ENCODE data around the gene MTHFD2L. TPM values are rescaled to one million over a fixed set of nuclear protein-coding genes. Genes with fewer than 3 reads are reported as not detected.
A peak's percentile ranks its signal among the peaks of the same experiment; 100 is the strongest.

MTHFD2L gene
- total and polyA plus RNA-seq, 9 of the 15 experiments (the other 6 are each of a cell fraction or from before 2014, with no cell fraction given) = 10.0 to 39.0 (median 26.0) TPM

DNA sequence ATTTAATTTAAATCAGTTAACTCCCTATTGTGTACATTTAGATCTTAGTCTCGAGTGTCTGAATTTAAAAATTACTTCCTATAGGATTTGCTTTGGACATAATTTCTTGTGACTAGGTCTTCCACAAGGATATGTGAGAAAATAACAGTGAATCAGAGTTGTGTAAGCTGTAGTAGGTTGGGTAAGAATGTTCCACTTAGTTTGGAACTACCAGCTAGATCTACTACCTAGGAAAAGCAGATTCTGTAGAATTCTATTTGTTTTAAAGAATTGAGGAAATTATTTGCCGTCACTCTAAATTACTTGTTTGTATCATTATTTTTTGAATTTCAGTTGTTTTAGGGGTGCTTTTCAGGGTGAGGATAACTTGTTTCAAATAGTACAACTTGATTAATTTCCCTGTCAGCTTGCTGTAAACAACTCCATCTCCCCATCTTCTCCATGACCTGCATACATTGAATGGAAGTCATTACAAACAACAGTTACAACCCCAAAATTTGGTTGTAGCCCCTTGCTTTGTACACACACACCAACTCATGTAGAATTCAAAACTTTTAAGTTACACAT is 1.3 kb downstream of the MTHFD2L start:
- peak overlapping the region; percentile 70 for H3K4me3 ChIP-seq
- no peak overlapping the region for H2AFZ ChIP-seq (ENCODE audit: low read depth, low read length)
- ATAC-seq (no peak), DNase-seq (ENCODE audit: extremely low read depth in 1 of 4, low spot score in 3 of 4) (no peak), FAIRE-seq (no peak)
- H3K9me1 ChIP-seq (ENCODE audit: control insufficient read depth, insufficient read depth, low read length) = no peaks in the 10 kb centered on the region
- no peaks in the 10 kb centered on the region for H3K27me3 ChIP-seq (ENCODE audit: control insufficient read depth in 2 of 2, insufficient read depth in 2 of 2, low read length in 2 of 2)
- POLR2A ChIA-PET = interaction anchor here (1.4 to 1.6 kb wide), 3 partner anchors 8 to 14 kb away, joined by 3 to 4 read pairs (median 4); no protein-coding TSS in a partner anchor
- CTCF ChIA-PET (ENCODE audit: low intra/inter-chr PET ratio) = no interaction called here
- no TSS peak for BruUV-seq (replicated peaks)
- H3K9me3 ChIP-seq (replicated peaks; ENCODE audit: control insufficient read depth, insufficient read depth, low read depth, low read length) = no peaks in the 10 kb centered on the region
- intact Hi-C loops (cut with micrococcal nuclease) = no loop called here
- peak overlapping the region; percentile 97 for H3K27ac ChIP-seq (ENCODE audit: extremely low read depth, low read depth, low read length)
- 0 out of 2 replicates have a peak, but pooled peaks cover 6% of the 10 kb centered on the region for H4K20me1 ChIP-seq (replicated peaks; ENCODE audit: control insufficient read depth, insufficient read depth, low read length)
- H3K4me2 ChIP-seq (ENCODE audit: insufficient read depth, low read length) = peak overlapping the region; percentile 99
- peaks cover 68% of the 10 kb centered on the region for H3K79me2 ChIP-seq (ENCODE audit: control insufficient read depth, insufficient read depth, low read length)
- WGBS (ENCODE audit: insufficient coverage, low coverage, missing lambda C conversion rate) = 0% methylated on average over 2 of the region's 2 CpGs
- H3K9ac ChIP-seq (ENCODE audit: insufficient read depth in 1 of 2, low read depth in 2 of 2, low read length in 2 of 2) = peak overlapping the region; percentile 56 to 97
- in situ Hi-C loops (cut with MboI) = no loop called here
- peaks cover 4 to 5% of the 10 kb centered on the region in 2 experiments; a peak in 4 of 5 replicates for H3K4me1 ChIP-seq (replicated peaks in 1 of 2; ENCODE audit: control insufficient read depth in 2 of 2, insufficient read depth in 2 of 2, low read length in 2 of 2)
- H3K36me3 ChIP-seq (ENCODE audit: control insufficient read depth, insufficient read depth, low read length) = peaks cover 38% of the 10 kb centered on the region
- no peak for TF ChIP-seq SRSF9 (IDR thresholded peaks at IDR 0.05; ENCODE audit: borderline replicate concordance, low read depth, low read length)
- TF ChIP-seq NFE2 (IDR thresholded peaks at IDR 0.05; ENCODE audit: low read depth) = no peak
- no peak for TF ChIP-seq ZNF586 (CRISPR knock-in tag; conservative IDR thresholded peaks at IDR 0.05)
- no peak for TF ChIP-seq RBM22 (IDR thresholded peaks at IDR 0.05; ENCODE audit: low read depth, low read length, poor library complexity, severe bottlenecking)
- no peak for TF ChIP-seq PURB (CRISPR knock-in tag; IDR thresholded peaks at IDR 0.05; ENCODE audit: low read depth)
- TF ChIP-seq EP300 (IDR thresholded peaks at IDR 0.05; ENCODE audit: low read length) = no peak
- TF ChIP-seq, protein P1, sequence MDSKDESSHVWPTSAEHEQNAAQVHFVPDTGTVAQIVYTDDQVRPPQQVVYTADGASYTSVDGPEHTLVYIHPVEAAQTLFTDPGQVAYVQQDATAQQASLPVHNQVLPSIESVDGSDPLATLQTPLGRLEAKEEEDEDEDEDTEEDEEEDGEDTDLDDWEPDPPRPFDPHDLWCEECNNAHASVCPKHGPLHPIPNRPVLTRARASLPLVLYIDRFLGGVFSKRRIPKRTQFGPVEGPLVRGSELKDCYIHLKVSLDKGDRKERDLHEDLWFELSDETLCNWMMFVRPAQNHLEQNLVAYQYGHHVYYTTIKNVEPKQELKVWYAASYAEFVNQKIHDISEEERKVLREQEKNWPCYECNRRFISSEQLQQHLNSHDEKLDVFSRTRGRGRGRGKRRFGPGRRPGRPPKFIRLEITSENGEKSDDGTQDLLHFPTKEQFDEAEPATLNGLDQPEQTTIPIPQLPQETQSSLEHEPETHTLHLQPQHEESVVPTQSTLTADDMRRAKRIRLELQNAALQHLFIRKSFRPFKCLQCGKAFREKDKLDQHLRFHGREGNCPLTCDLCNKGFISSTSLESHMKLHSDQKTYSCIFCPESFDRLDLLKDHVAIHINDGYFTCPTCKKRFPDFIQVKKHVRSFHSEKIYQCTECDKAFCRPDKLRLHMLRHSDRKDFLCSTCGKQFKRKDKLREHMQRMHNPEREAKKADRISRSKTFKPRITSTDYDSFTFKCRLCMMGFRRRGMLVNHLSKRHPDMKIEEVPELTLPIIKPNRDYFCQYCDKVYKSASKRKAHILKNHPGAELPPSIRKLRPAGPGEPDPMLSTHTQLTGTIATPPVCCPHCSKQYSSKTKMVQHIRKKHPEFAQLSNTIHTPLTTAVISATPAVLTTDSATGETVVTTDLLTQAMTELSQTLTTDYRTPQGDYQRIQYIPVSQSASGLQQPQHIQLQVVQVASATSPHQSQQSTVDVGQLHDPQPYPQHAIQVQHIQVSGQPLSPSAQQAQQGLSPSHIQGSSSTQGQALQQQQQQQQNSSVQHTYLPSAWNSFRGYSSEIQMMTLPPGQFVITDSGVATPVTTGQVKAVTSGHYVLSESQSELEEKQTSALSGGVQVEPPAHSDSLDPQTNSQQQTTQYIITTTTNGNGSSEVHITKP (IDR thresholded peaks at IDR 0.05; ENCODE audit: partially characterized antibody) = peak; percentile 52
- TF ChIP-seq, protein P2, sequence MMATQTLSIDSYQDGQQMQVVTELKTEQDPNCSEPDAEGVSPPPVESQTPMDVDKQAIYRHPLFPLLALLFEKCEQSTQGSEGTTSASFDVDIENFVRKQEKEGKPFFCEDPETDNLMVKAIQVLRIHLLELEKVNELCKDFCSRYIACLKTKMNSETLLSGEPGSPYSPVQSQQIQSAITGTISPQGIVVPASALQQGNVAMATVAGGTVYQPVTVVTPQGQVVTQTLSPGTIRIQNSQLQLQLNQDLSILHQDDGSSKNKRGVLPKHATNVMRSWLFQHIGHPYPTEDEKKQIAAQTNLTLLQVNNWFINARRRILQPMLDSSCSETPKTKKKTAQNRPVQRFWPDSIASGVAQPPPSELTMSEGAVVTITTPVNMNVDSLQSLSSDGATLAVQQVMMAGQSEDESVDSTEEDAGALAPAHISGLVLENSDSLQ (IDR thresholded peaks at IDR 0.05) = peak; percentile 62
- no peak for TF ChIP-seq ETV1 (tag; conservative IDR thresholded peaks at IDR 0.05; ENCODE audit: low read depth)
- no peak for TF ChIP-seq HDAC3 (IDR thresholded peaks at IDR 0.05; ENCODE audit: borderline replicate concordance, partially characterized antibody)
- TF ChIP-seq ZNF224 (CRISPR knock-in tag; IDR thresholded peaks at IDR 0.05) = no peak
- no peak for TF ChIP-seq ELF2 (CRISPR knock-in tag; IDR thresholded peaks at IDR 0.05)
- TF ChIP-seq HDAC1 (IDR thresholded peaks at IDR 0.05) = no peak
- no peak for TF ChIP-seq KLF1 (tag; IDR thresholded peaks at IDR 0.05)
- TF ChIP-seq, protein P3, sequence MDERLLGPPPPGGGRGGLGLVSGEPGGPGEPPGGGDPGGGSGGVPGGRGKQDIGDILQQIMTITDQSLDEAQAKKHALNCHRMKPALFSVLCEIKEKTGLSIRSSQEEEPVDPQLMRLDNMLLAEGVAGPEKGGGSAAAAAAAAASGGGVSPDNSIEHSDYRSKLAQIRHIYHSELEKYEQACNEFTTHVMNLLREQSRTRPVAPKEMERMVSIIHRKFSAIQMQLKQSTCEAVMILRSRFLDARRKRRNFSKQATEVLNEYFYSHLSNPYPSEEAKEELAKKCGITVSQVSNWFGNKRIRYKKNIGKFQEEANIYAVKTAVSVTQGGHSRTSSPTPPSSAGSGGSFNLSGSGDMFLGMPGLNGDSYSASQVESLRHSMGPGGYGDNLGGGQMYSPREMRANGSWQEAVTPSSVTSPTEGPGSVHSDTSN (CRISPR knock-in tag; IDR thresholded peaks at IDR 0.05; ENCODE audit: low read depth) = no peak
- TF ChIP-seq, protein P3 (tag; conservative IDR thresholded peaks at IDR 0.05; ENCODE audit: low read depth) = peak; percentile 70

Measured in K562 (cell line).